Muscle layer of duodenum (tissue), 2 donors: ENCODE results near the gene MCM9.
"Not testable (repeated sequence)": the region's sequence is repeated elsewhere in the genome, so short reads cannot be mapped to it uniquely, and the experiment has no call there.

Experiments used
- H3K27ac ChIP-seq: one replicate; pipeline ENCODE4 v1.7.0; 2013; ENCODE audit warnings: mild to moderate bottlenecking, low read length
- H3K27me3 ChIP-seq: one replicate; pipeline ENCODE4 v1.7.0; 2013; ENCODE audit warnings: low read depth, mild to moderate bottlenecking, control low read depth, low read length
- H3K36me3 ChIP-seq, 2 donors: one replicate each; pipeline ENCODE4 v1.7.0; 2013; ENCODE audit warnings: low read length in 2 of 2, control low read depth in 1 of 2, mild to moderate bottlenecking in 1 of 2; ENCODE audit not compliant: insufficient read depth in 2 of 2, control insufficient read depth in 1 of 2
- H3K4me1 ChIP-seq, 2 donors: one replicate each; pipeline ENCODE4 v1.7.0; 2013; ENCODE audit warnings: low read length in 2 of 2, mild to moderate bottlenecking in 2 of 2, control low read depth in 1 of 2, moderate library complexity in 1 of 2; ENCODE audit not compliant: insufficient read depth in 2 of 2, control insufficient read depth in 1 of 2
- H3K4me3 ChIP-seq, 2 donors: one replicate each; pipeline ENCODE4 v1.7.0; 2013; ENCODE audit warnings: low read length in 2 of 2, low read depth in 1 of 2, mild to moderate bottlenecking in 1 of 2
- H3K9me3 ChIP-seq, 2 donors: one replicate each; pipeline ENCODE4 v1.7.0; 2013; ENCODE audit warnings: low read length in 2 of 2, control low read depth in 1 of 2, mild to moderate bottlenecking in 1 of 2; ENCODE audit not compliant: control insufficient read depth in 1 of 2
- donor health status: healthy.

The MCM9 gene

DNA sequence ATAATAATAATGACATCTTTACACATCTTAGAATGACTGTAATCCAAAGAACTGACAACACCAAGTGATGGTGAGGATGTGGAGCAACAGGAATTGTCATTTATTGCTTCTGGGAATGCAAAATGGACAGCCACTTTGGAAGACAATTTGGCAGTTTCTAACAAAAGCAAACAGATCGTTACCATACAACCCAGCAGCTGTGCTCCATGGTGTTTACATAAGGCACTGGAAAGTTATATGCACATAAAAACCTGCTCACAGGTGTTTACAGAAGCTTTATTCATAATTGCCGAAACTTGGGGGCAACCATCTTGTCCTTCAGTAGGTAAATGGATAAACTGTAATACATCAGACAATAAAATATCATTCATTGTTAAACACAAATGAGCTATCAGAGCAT lies 59.3 kb downstream of the MCM9 start:
- no peak overlapping the region for H3K4me3 ChIP-seq
- no peaks in the 10 kb centered on the region for H3K36me3 ChIP-seq
- H3K9me3 ChIP-seq, result no peaks in the 10 kb centered on the region
- H3K27ac ChIP-seq, result no peak overlapping the region
- H3K27me3 ChIP-seq, result no peaks in the 10 kb centered on the region
- no peaks in the 10 kb centered on the region for H3K4me1 ChIP-seq

DNA sequence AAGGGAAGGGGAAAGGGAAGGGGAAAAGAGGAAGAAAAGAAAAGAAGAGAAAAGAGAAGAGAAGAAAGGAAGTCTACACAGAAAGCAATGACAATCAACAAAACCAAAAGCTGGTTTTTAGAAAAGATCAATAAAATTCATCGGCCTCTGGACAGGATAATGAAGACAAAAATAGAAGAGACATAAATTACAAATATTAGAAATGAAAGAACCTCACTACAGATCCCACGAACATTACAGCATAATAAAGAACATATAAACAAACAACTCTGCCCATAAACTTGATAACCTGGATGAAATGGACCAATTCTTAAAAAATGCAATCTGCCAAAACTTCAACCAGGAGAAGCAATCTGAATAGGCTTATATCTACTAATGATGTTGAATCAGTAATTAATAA lies 61.7 kb downstream of the MCM9 start:
- Histone ChIP-seq H3K4me3 (no peak overlapping the region), H3K27me3 (no peaks in the 10 kb centered on the region)

DNA sequence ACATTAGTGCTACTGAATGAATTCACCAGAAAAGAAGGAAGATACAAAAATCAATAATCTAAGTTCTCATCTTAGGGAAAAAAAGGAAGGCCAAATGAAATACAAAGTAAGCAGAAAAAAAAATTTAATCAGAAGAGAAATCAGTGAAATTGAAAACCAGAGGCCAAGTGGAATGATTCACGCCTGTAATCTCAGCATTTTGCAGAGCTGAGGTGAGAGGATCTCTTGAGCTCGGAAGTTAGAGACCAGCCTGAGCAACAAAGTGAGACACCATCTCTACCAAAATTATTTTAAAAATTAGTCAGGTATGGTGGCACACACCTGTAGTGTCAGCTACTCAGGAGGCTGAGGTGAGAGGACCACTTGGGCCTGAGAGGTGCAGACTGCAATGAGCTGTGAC lies 62.2 kb downstream of the MCM9 start:
- Histone ChIP-seq H3K4me1 (no peaks in the 10 kb centered on the region), H3K27ac (no peak overlapping the region), H3K9me3 (no peaks in the 10 kb centered on the region), H3K4me3 (no peak overlapping the region), H3K27me3 (no peaks in the 10 kb centered on the region), H3K36me3 (no peaks in the 10 kb centered on the region)

More for the DNA sequence above, 61.7 kb downstream of the MCM9 start:
- no peaks in the 10 kb centered on the region for H3K4me1 ChIP-seq
- no peaks in the 10 kb centered on the region for H3K9me3 ChIP-seq
- no peak overlapping the region for H3K27ac ChIP-seq
- no peaks in the 10 kb centered on the region for H3K36me3 ChIP-seq

DNA sequence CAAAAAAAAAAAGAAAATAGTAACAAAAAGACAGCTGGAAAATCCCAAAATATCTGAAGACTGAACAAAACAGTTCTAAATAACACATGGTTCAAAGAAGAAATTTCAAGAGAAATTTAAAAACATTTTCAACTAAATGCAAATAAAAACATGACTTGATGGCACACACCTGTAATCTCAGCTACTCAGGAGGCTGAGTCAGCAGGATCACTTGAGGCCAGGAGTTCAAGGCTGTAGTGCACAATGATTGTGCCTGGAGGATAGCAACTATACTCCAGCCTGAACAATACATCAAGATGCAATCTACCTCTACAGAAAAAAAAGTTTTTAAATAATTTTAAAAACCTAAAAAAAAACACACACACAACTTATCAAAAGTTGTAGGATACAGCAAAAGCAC lies 62.6 kb downstream of the MCM9 start:
- H3K27ac ChIP-seq, result no peak overlapping the region
- no peaks in the 10 kb centered on the region for H3K9me3 ChIP-seq
- H3K27me3 ChIP-seq, result no peaks in the 10 kb centered on the region
- H3K4me1 ChIP-seq, result no peaks in the 10 kb centered on the region
- H3K36me3 ChIP-seq, result no peaks in the 10 kb centered on the region
- no peak overlapping the region for H3K4me3 ChIP-seq

DNA sequence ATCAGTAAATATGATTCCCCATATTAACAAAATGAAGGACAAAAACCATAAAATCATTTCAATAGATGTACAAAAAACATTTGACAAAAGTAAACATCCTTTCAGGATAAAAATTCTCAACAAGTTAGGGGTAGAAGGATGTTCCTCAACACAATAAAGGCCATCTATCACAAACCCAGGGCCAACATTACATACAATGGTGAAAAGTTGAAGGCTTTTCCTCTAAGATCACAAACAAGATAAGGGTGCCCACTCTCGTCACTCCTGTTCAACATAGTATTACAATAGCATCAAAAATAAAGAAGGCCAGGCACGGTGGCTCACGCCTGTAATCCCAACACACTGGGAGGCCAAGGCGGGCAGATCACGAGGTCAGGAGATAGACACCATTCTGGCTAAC lies 63.6 kb downstream of the MCM9 start:
- no peaks in the 10 kb centered on the region for H3K36me3 ChIP-seq
- H3K9me3 ChIP-seq, result no peaks in the 10 kb centered on the region
- H3K4me3 ChIP-seq, result no peak overlapping the region
- H3K27ac ChIP-seq, result no peak overlapping the region
- H3K27me3 ChIP-seq, result no peaks in the 10 kb centered on the region
- H3K4me1 ChIP-seq, result no peaks in the 10 kb centered on the region

DNA sequence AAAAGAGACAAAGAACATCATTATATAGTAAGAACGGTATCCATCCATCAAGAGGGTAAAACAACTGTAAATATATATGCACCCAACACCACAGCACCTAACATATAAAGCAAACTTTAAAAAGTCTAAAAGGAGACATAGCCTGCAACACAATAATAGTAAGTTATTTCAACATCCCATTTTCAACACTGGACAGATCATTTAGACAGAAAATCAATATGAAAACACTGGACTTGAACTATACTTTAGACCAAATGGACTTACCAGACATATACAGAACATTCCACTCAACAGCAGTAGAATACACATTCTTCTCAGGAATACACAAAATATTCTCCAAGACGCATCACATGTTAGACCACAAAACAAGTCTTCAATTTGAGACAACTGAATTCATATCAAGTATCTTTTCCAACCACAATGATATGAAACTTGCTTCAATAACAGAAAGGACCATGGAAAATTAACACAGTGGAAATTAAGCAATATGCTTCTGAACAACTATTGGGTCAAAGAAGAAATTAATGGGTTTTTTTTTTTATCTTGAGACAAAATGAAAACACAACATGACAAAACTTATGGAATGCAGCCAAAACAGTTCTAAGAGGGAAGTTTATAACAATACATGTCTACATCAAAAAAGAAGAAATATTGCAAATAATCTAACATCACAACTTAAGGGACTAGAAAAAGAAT lies 64.9 kb downstream of the MCM9 start:
- Histone ChIP-seq H3K36me3 (no peaks in the 10 kb centered on the region), H3K4me3 (no peak overlapping the region), H3K27ac (no peak overlapping the region)

DNA sequence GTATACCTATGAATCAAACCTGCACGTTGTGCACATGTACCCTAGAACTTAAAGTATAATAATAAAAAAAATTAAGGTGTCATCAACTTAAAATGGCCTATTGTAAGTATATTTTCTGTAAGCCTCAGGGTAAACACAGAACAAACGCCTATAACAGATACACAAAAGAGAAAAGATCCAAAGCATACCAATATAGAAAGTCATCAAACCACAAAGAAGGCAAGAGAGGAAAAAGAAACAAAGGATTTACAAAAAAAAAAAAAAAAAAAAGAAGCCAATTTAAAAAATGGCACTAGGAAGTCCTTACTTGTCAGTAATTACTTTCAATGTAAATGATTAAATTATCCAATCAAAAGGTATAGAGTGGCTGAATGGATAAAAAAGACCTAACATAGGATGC lies 65.6 kb downstream of the MCM9 start:
- H3K9me3 ChIP-seq, result no peaks in the 10 kb centered on the region

More for the DNA sequence above, 64.9 kb downstream of the MCM9 start:
- H3K27me3 ChIP-seq, result no peaks in the 10 kb centered on the region
- H3K9me3 ChIP-seq, result no peaks in the 10 kb centered on the region
- H3K4me1 ChIP-seq, result no peaks in the 10 kb centered on the region

DNA sequence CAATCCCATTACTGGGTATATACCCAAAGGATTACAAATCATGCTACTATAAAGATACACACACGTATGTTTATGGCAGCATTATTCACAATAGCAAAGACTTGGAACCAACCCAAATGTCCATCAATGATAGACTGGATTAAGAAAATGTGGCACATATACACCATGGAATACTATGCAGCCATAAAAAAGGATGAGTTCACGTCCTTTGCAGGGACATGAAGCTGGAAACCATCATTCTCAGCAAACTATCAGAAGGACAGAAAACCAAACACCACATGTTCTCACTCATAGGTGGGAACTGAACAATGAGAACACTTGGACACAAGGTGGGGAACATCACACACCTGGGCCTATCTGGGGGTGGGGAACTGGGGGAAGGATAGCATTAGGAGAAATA lies 66.1 kb downstream of the MCM9 start:
- H3K4me3 ChIP-seq, H3K27me3 ChIP-seq, H3K36me3 ChIP-seq, H3K27ac ChIP-seq, H3K4me1 ChIP-seq, H3K9me3 ChIP-seq: not testable (repeated sequence)

More for the DNA sequence above, 65.6 kb downstream of the MCM9 start:
- Histone ChIP-seq H3K4me1 (no peaks in the 10 kb centered on the region), H3K27me3 (no peaks in the 10 kb centered on the region), H3K4me3 (no peak overlapping the region), H3K27ac (no peak overlapping the region), H3K36me3 (no peaks in the 10 kb centered on the region)

DNA sequence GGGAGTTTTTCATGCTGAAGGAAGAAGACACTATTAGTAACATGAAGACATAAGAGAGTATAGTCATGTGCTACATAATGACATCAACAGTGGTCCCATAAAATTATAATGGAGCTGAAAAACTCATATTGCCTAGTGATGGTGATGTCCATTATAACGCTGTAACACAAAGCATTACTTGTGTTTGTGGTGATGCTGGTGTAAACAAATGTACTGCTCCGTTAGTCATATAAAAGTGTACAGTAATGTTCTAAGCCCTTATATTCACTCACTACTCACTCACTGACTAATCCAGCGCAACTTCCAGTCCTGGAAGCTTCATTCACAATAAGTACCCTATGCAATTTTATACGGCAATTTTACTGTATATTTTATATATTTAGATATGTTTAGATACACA lies 67.8 kb downstream of the MCM9 start:
- Histone ChIP-seq H3K4me1 (no peaks in the 10 kb centered on the region), H3K4me3 (no peak overlapping the region), H3K9me3 (no peaks in the 10 kb centered on the region), H3K27ac (no peak overlapping the region), H3K27me3 (no peaks in the 10 kb centered on the region), H3K36me3 (no peaks in the 10 kb centered on the region)

DNA sequence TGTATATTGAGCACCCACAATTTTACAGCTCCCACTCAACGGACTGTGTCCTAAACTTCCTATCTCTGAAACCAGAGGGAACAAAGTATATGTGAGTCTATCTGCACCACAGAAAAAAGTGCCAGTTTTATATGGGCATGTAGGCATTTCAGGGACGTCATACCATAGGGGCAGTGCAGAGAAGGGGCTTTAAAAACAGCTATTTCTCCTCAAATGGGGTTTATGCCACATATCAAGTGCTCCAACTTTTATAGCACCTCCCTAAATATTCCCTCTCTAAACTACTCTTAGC lies 69.9 kb downstream of the MCM9 start:
- H3K4me3 ChIP-seq, result no peak overlapping the region
- no peak overlapping the region for H3K27ac ChIP-seq
- H3K4me1 ChIP-seq, result no peaks in the 10 kb centered on the region
- H3K9me3 ChIP-seq, result no peaks in the 10 kb centered on the region
- no peaks in the 10 kb centered on the region for H3K36me3 ChIP-seq
- H3K27me3 ChIP-seq, result no peaks in the 10 kb centered on the region

DNA sequence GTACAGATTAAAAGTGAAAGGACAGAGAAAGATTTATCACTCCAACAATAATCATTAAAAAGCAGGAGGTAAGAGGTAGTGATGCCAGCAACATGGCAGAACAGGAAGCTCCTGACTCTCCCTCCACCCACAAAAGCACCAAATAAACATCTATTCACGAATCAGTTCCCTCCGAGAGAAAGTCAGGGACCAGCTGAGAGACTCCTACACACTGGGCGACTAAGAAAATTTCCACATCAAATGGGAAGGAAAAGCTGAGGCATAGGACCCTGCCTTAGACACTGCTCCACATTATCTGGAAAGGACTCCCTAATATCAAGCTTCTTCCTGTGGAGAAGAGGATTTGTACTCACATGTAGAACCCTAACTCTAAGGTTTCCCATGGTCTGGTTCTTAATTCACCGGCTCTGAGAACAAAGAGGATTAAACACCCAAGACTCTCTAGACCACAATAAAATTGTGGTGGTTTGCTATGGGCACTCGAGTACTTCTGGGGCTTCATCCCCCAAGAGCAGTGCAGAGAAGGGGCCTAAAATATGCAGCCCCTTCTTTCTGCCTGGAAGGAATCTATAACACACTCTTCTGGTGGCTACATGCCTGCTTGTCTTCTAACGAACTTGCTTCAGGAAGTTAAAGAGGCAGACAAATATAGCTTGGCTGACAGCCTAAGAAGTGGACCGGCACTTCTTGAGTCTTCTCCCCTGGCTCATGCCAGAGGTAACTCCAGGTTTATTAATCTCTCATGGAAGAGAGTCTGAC lies 70.4 kb downstream of the MCM9 start:
- Histone ChIP-seq H3K4me1 (no peaks in the 10 kb centered on the region), H3K27ac (no peak overlapping the region), H3K9me3 (no peaks in the 10 kb centered on the region), H3K4me3 (no peak overlapping the region), H3K36me3 (no peaks in the 10 kb centered on the region), H3K27me3 (no peaks in the 10 kb centered on the region)

DNA sequence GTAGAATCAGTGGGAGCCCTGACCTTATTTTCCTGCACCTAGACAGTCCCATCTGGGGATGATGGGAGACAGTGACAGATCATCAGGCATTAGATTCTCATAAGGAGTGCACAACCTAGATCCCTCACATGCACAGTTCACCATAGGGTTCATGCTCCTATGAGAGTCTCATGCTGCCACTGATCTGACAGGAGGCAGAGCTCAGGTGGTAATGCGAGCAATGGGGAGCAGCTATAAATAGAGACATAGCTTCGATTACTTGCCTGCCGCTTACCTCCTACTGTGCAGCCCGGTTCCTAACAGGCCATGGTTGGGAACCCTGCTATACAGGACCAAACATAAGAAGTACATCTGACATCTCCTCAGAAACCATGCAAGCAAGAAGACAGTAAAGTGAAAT lies 72.5 kb downstream of the MCM9 start:
- Histone ChIP-seq H3K27me3 (no peaks in the 10 kb centered on the region), H3K4me1 (no peaks in the 10 kb centered on the region), H3K9me3 (peaks cover 0 to 2% of the 10 kb centered on the region in 2 donors), H3K27ac (no peak overlapping the region), H3K4me3 (no peak overlapping the region), H3K36me3 (no peaks in the 10 kb centered on the region)
